ENCODE data around the gene MARS1.
"Not testable (repeated sequence)": the region's sequence is repeated elsewhere in the genome, so short reads cannot be mapped to it uniquely, and the experiment has no call there.

MARS1 gene

GRCh38 chr12:57487597-57488401, at the start of gene MARS1:
MARS1 (plus strand) TSS chr12:57488068; CDS start chr12:57488091, 23 bp downstream.
- DNase-seq: peak; percentile 99

- DNase-seq: no peak
These were observed 49.5 kb upstream of the MARS1 start for GRCh38 chr12:57438400-57438799.

GRCh38 chr12:57439762-57440266, 48.1 kb upstream of the MARS1 start:
- no peak for DNase-seq

- not testable (repeated sequence) for DNase-seq
These were observed 46.5 kb upstream of the MARS1 start for GRCh38 chr12:57441393-57441792.

- DNase-seq: no peak
These were observed 45.9 kb upstream of the MARS1 start for GRCh38 chr12:57441846-57442427.

GRCh38 chr12:57444337-57444736, 43.5 kb upstream of the MARS1 start:
- not testable (repeated sequence) for DNase-seq

GRCh38 chr12:57444744-57445143, 43.1 kb upstream of the MARS1 start:
- DNase-seq: no peak

GRCh38 chr12:57446292-57446960, 41.4 kb upstream of the MARS1 start:
- no peak for DNase-seq

GRCh38 chr12:57448669-57449068, 39.2 kb upstream of the MARS1 start:
- no peak for DNase-seq

- DNase-seq: no peak
These were observed 38.5 kb upstream of the MARS1 start for GRCh38 chr12:57449375-57449774.

GRCh38 chr12:57450057-57450456, 37.8 kb upstream of the MARS1 start:
- DNase-seq: no peak

GRCh38 chr12:57451233-57451778, 36.6 kb upstream of the MARS1 start:
- peak; percentile 28 for DNase-seq

GRCh38 chr12:57452181-57452936, 35.5 kb upstream of the MARS1 start:
- DNase-seq: peak; percentile 60

GRCh38 chr12:57452937-57453509, 34.8 kb upstream of the MARS1 start:
- peak; percentile 84 for DNase-seq

- DNase-seq: no peak
These were observed 33.7 kb upstream of the MARS1 start for GRCh38 chr12:57454213-57454565.

GRCh38 chr12:57454566-57455373, 33.1 kb upstream of the MARS1 start, which contains the start of gene INHBE:
INHBE (plus strand) TSS chr12:57455307; CDS start chr12:57455537, 230 bp downstream.
- peak; percentile 97 for DNase-seq

GRCh38 chr12:57455374-57456144, 32.3 kb upstream of the MARS1 start:
- peak; percentile 94 for DNase-seq

- DNase-seq: peak; percentile 79
These were observed 31.6 kb upstream of the MARS1 start for GRCh38 chr12:57456145-57456700.

- DNase-seq: peak; percentile 41
These were observed 31.0 kb upstream of the MARS1 start for GRCh38 chr12:57456737-57457490.

All from NCI-H69 (cell line).